HG03280 (cell line): Measurements from ENCODE around the gene PKDCC.

Source experiments
- ATAC-seq: cut with Tn5 transposase; IDR thresholded peaks from one replicate; pipeline ENCODE4 v1.9.1; 2021; ENCODE audit warnings: mild to moderate bottlenecking, moderate library complexity; ENCODE audit not compliant: unreplicated experiment

PKDCC gene

GRCh38 chr2:42047488-42048298, at the start of gene PKDCC:
Gene PKDCC, plus strand, starts transcription at chr2:42048021. Its CDS starts 179 bp downstream, at chr2:42048200.
- ATAC-seq, result no peak

DNA sequence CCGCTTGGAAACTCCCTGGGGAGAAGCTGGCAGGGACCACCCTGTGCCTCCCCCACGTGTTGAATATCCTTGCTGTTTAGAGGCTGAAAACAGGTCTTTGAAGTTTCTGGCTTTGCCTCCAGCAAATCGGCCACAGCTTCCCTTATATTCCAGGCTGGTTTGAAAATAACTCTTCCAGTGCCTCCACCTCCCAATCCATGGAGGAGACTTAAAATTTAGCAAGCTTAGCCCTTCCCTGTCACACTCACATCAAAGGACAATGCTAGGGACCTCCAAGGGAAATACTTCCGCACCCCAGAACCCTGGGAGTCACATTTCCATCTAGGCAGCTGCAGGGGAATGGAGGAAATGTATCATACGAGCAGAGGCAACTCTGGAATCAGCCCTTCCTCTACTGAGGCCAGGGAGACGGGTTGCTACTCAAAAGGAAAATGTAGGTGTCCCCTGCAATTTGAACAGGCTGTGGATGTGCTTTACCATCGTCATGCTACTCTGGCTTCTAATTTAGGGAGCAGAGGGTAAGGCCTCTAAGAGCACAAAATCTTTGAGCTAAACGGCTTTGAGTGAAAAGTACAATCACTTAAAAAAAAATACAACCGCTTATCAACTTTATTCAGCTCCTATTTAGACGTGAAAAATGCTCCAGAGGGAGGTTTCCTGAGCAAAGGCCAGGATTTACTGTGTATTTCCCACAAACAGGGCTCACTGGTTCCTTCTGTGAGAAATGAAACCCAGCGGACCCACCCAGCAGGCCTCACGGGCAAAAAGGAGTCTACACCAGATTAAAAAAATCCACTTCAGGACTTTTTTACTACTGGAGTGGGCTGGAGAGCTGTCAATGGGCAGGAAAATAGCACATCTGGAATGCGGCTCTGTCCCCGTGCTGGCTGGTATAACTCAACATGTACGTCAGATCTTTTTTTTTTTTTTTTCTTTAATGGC, 49.4 kb upstream of the PKDCC start:
- no peak for ATAC-seq

- no peak for ATAC-seq
Observed at GRCh38 chr2:41999128-41999480, 48.7 kb upstream of the PKDCC start.

DNA sequence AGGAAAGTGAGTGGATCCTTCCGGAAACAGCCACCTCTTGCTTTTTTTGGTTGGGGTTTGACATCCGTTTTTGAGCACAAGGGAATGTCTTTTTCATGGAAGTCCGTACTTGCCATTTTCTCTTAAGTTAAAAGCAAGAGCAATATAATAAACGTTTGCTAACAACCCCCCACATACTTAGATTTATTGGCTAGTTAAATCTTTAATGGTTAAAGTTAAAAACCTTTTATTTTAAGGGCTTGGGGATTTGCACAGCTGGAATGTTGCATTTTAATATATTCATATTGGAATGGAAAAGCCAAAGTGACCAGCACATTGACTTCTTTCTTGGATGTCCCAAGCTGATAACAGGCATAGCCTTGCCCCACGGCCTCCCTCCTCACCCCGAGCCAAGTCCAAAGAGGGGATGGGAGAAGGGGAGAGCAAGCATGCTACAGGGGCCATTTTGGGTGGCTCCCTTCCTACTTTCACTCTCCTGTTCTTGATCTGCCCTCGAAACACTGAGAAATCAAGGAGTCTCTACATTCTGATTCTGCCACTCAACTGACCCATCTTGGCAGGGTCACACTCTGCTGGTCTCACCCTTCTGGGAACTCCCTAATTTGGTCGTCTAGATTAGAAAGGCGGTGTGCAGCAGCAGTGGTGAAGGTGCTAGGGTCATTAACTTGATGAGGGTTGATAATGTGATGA, 48.1 kb upstream of the PKDCC start:
- no peak for ATAC-seq

DNA sequence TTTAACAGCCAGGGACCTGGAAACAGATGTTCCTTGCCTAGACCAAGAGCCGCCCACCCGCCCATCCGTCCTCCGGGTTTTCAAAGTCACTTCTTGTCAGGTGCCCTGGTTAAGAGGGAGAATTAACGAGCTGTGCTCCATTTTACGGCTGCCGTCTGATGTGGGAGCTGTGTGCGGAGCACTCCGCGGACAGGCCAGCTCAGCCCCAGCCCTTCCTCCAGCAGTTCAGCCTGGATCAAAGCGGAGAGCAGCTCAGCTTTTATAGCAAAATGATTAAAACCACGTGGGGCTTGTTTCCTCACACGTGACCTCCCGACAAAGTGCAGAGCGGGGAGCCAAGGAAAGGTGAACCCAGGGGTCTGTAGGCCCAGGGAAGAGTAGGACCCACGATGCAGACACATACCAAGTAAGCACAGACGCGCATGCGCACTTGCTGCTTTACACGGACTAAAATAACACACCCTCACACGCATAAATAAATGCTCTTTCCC, 46.1 kb upstream of the PKDCC start:
- ATAC-seq, result no peak

DNA sequence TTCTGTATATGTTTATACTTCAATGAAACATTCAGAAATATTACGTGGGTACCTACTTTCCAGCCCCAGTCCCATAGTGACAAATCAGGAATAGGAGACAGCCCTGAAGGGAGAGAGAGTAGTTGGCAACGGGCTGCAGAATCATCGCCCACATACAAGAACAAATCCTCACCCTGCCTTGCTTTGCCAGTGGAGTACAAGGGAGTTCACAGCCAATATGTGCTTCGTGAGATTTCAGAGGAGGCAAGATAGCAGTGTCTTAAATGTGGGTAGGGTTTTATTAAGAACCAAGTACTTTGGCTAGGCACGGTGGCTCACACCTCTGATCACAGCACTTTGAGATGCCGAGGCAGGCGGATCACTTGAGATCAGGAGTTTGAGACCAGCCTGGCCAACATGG, 40.3 kb upstream of the PKDCC start:
- ATAC-seq, result no peak

GRCh38 chr2:42008241-42008921, 39.4 kb upstream of the PKDCC start:
- no peak for ATAC-seq

DNA sequence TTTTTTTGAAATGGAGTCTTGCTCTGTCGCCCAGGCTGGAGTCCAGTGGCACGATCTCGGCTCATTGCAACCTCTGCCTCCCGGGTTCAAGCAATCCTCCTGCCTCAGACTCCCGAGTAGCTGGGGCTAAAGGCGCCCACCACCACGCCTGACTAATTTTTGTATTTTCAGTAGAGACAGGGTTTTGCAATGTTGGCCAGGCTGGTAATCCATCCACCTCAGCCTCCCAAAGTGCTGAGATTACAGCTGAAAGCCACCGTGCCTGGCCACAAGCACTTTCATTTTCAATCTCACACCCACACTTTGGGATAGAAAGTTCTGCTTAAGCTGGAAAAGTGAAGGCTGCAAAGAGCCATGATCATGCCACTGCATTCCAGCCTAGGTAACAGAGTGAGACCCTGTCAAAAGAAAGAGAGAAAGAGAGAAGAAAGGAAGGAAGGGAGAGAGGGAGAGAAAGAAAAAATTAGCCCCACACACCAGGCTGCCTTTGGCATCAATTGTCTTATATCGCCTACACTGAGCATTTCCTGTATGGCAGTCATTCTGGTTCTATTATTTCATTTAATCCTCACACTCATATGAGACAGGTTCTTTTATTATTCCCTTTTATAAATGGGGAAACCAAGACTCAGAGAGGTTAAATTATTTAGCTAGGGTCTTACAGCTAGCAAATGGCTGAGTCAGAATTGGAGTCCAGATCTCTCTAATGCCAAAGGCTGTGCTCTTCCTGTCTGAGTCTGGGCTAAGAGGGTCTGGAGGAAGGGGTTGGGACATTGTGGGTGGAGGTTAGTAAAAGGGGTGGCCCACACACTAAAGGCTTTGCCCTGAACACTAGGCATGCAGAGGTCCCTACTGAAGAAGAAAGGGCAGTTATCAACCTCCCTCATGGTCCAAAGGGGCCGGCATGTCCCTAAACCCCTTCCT, 37.9 kb upstream of the PKDCC start:
- ATAC-seq, result no peak

GRCh38 chr2:42010743-42011298, 37.0 kb upstream of the PKDCC start:
- ATAC-seq, result no peak

GRCh38 chr2:42012137-42012536, 35.7 kb upstream of the PKDCC start:
- no peak for ATAC-seq

DNA sequence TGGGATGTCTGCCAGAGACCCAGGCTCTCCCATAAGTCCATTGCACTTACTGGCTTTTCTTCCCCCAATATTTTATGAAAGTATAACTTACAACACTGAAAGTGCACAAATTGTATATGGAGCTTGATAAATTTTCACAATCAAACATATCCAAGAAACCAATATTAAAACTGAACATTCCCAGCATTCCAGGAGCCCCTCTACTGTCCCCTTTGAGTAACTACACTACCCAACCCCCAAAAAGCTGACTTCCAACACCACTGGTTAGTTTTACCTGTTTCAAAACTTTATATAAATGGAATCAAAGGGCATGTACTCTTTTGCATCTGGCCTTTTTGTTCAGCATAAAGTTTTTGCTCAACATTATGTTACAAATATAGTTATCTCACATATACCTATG, 35.2 kb upstream of the PKDCC start:
- no peak for ATAC-seq

DNA sequence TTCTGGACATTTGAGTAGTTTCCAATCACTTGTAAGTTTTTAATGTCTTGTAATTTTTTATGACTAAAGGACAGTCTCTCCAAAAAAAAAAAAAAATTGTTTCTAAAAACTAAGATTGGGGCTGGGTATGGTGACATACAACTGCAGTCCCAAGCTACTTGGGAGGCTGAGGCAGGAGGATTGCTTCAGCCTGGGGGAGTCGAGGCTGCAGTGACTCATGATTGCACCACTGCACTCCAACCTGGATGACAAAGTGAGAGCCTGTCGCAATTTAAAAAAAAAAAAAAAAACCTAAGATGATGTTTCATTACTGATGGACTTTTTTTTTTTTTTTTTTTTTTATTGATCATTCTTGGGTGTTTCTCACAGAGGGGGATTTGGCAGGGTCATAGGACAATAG, 34.4 kb upstream of the PKDCC start:
- no peak for ATAC-seq

GRCh38 chr2:42021464-42021863, 26.4 kb upstream of the PKDCC start:
- ATAC-seq, result no peak

GRCh38 chr2:42025151-42025582, 22.7 kb upstream of the PKDCC start:
- ATAC-seq, result no peak

- no peak for ATAC-seq
Observed at GRCh38 chr2:42026272-42026671, 21.5 kb upstream of the PKDCC start.

GRCh38 chr2:42028571-42029148, 19.2 kb upstream of the PKDCC start:
- ATAC-seq, result peak; percentile 44

DNA sequence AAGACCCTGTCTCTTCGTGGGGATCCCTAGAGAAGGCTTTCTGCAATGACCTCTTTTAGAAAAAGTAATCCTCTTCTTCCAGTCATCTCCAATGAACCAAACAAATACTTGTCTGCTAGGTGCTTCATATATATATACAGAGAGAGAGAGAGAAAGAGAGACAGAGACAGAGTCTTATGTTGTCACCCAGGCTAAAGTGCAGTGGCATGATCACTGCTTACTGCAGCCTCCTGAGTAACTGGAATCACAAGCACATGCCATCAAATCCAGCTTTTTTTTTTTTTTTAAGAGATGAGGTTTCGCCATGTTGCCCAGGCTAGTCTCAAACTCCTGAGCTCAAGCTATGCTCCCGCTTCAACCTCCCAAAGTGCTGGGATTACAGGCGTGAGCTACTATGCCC, 18.6 kb upstream of the PKDCC start:
- peak; percentile 14 for ATAC-seq

DNA sequence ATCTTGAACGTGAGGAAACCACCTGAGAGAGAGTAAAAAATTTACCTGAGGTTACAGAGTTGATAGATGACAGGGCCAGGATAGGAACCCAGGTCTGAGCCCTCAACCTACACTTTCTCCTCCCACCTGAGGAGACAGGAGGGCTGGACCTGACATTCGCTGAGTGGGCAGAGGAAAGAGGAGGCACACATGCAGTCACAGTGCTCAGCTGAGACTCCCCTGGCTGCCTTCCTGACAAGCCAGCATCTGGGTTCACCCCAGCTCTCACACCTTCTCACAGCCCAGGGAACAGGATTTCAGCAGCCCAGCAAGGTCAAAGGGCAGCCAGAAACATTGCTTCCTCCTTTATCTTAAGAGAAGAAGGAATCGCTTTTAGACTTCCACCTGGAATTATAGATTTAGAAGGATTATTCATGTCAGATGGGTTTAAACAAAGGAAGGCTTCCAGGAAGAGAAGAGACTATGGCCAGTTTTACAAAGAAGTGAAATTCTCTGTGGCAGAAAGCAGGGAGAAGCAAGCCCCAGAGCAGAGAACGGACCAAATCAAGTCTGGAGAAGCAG, 18.1 kb upstream of the PKDCC start:
- no peak for ATAC-seq
